GM18508 (cell line): ENCODE results near the gene PLPP2.

Experiments used
- ATAC-seq: cut with Tn5 transposase; IDR thresholded peaks from one replicate; pipeline ENCODE4 v1.9.1; 2021; ENCODE audit warnings: moderate number of reproducible peaks; ENCODE audit not compliant: insufficient read depth, unreplicated experiment

The PLPP2 gene

GRCh38 chr19:291006-291521, at the start of gene PLPP2:
Gene PLPP2, minus strand, starts transcription at chr19:291403. Its CDS starts 67 bp downstream, at chr19:291336.
- ATAC-seq: no peak

GRCh38 chr19:340620-341385, 49.6 kb upstream of the PLPP2 start:
- ATAC-seq: no peak

DNA sequence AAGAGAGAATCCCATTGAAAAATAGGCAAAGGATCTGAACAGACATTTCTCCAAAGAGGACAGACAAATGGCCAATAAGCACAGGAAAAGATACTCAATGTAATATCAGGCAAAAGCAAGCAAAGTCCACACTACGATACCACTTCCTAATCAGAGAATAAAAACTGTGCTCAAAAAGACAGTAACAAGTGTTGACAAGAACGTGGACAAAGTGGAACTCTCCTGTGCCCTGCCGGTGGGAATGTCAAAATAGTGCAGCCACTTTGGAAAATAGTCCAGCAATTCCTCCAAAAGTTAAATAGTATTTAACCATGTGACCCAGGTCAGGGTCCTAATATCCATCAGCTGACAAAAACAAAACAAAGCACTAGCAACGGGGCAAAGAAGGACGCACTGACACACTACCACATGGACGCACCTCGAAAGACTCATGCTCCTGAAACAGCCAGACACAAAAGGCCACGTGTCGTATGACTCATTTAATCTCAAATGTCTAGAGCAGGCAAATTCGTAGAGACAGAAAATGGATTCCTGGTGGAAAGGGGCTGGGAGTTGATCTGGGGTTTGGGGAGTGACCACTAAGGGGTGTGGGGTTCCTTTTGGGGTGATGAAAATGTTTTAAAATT, 48.2 kb upstream of the PLPP2 start:
- ATAC-seq: no peak

DNA sequence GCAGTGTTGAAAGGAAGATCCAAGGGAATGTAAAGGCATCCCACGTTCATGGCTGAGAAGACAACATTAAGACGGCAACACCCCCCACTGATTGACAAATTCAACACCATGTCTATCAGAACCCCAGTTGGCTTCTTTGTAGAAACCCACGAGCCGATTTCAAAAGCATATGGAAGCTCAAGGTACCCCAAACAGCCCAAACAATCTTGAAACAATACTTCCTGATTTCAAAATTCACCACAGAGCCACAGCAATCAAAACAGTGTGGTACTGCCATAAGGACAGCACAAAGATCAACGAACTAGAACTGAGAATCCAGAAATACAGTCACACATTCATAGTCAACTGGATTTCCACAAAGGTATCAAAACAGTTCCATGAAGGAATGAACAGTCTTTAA, 47.2 kb upstream of the PLPP2 start:
- ATAC-seq: no peak

DNA sequence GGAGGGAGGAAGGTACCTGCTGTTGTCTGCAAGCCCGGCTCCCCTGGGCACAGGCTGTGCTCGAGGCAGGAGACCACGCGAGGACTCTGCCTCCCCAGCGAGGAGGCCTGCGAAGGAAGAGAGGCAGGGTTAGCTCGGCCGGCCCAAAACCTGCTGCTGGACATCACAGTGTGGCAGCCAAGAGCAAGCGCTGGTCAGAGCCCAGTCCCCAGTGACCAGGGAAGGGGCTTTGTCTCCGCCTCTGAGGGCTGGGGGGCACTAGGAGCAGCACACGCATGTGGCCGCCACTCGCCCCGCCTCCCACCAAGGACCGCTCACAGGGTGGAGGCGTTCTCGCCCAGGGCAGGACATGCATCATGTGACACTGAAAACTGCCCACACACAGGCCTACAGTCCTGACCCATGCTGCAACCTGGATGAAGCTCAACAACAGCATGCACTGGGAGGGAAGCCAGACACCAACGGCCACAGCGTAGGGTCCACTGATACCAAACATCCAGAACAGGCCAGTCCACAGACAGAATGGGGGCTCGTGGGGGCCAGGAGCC, 44.9 kb upstream of the PLPP2 start:
- no peak for ATAC-seq

GRCh38 chr19:335486-336066, 44.4 kb upstream of the PLPP2 start:
- no peak for ATAC-seq

DNA sequence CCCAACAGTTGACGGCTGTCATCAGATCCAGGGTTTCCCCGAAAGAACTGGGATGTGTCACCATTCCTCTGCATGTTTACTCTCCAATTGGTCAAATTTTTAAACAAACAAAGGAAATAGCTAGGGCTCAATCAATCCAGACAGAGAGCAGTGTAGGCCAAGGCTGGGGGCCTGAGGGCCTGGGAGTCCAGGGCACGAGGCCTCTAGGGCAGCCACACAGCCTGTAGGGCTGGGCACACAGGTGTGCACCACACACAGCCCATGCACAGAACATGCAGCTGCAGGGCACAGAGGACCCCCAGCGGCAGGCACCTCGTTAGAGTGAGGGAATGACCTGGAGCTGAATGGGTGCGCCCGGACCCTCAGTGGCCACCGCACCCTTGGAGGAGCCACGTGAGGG, 43.9 kb upstream of the PLPP2 start:
- ATAC-seq: no peak

DNA sequence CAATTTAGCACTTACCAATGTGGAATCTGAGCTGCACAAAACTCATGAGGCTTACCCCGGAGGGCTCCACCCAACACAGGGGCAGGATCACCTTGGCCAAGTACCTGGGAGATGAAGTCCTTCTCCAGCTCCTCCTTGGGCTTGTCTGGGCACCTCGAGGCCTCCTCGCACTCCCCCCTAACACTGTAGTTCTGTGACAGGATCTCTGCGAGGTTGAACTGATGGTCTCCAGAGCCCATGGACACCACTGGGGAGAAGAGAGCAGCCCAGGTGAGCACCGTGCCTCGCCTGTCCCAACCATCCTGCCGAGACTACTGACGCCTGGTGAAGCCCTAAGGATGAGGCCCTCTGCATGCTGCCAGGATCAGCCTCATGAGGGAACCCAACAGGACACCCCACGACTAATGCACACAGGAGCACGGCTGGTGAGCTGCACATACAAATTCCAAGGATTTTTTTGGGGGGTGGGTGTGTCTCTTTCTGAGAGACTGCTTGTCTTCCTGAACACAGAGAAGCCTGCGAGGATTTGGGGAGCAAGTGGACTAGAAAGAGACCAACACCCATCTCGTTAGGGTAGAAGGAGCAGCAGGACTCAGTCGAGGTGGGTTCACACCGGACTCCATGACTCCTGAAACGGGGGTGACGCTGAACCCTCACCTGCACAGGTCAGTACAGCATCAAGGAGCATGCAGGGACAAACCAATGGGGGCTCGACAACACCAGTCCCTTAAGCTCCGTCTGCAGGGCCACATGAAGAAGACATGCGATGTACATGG, 43.3 kb upstream of the PLPP2 start:
- no peak for ATAC-seq

DNA sequence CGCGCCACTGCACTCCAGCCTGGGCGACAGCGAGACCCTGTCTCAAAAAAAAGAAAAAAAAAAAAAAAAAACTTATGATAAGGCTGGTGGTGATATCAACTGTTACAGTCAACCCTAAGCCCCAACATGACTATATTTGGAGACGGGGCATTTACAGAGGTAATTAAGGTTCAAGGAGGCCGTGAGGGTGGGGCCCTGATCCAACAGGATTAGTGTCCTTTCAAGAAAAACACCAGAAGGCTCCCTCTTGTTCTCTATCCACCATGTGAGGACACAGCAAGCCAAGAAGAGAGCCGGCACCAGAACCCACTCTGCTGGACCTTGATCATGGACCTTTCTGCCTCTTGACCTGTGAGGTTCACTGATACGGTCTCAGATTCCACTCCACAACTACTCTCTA, 39.3 kb upstream of the PLPP2 start:
- ATAC-seq: no peak

- ATAC-seq: no peak
These were observed 38.7 kb upstream of the PLPP2 start for GRCh38 chr19:329876-330275.

DNA sequence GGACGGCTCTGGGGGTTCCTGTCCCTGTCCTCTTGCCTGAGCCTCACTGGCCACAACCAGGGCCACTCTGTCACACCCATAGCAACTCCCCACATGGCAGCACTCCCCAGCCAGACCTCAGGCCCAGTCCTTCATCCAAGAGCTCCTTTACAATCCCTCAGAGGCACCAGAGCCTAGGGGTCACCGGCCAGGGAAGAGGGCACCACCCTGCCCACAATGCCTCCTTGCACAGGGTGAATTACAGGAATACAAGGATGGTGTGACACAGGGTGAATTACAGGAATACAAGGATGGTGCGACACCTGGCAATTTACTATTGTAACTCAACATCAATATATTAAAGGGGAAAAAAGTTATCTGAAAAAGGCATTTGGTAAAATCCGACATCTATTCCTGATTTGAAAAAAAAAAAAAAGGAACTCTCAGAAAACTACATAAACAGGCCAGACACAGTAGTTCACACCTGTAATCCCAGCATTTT, 36.9 kb upstream of the PLPP2 start:
- ATAC-seq: no peak

GRCh38 chr19:327291-328024, 36.3 kb upstream of the PLPP2 start:
- ATAC-seq: no peak

- ATAC-seq: no peak
These were observed 35.7 kb upstream of the PLPP2 start for GRCh38 chr19:326871-327270.

DNA sequence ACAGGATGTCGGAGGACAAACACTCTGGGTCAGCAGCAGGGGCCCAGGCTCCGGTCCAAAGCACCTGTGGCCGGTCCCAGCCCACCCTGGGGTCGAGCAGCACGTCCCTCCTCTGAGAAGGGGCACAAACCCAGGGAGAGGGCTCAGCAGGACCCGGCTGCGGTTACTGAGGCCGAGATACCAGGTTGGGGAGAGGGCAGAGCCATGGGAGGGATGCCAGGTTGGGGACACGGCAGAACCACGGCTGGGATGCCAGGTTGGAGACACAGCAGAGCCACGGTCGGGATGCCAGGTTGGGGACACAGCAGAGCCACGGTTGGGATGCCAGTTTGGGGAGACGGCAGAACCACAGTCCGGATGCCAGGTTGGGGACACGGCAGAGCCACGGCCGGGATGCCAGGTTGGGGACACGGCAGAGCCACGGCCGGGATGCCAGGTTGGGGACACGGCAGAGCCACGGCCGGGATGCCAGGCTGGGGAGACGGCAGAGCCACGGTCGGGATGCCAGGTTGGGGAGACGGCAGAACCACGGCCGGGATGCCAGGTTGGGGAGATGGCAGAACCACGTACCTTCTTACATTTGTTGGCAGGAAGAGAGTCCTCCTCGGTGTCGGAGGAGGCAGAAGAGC, 34.8 kb upstream of the PLPP2 start:
- ATAC-seq: no peak

GRCh38 chr19:325173-325936, 34.2 kb upstream of the PLPP2 start:
- ATAC-seq: no peak

GRCh38 chr19:324716-325115, 33.5 kb upstream of the PLPP2 start:
- ATAC-seq: no peak

- ATAC-seq: no peak
These were observed 31.4 kb upstream of the PLPP2 start for GRCh38 chr19:322616-323015.

DNA sequence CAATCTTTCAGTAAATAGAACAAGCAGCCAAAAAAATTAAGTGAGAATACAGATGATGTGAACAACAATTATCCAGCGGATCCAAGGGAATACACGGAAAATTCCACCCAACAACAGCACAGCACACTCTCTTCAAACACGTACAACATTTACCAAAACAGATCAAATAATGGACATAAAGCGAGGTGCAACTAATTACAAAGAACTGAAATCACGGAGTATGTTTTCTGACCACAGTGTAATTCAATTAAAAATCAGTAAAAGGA, 27.2 kb upstream of the PLPP2 start:
- no peak for ATAC-seq
